ENCODE measurements around the gene VGLL4. TPM values are rescaled to one million over a fixed set of nuclear protein-coding genes. Genes with fewer than 3 reads are reported as not detected.

VGLL4 gene
- total RNA-seq, 1 experiment from 2014 or later = 41.2 TPM

DNA sequence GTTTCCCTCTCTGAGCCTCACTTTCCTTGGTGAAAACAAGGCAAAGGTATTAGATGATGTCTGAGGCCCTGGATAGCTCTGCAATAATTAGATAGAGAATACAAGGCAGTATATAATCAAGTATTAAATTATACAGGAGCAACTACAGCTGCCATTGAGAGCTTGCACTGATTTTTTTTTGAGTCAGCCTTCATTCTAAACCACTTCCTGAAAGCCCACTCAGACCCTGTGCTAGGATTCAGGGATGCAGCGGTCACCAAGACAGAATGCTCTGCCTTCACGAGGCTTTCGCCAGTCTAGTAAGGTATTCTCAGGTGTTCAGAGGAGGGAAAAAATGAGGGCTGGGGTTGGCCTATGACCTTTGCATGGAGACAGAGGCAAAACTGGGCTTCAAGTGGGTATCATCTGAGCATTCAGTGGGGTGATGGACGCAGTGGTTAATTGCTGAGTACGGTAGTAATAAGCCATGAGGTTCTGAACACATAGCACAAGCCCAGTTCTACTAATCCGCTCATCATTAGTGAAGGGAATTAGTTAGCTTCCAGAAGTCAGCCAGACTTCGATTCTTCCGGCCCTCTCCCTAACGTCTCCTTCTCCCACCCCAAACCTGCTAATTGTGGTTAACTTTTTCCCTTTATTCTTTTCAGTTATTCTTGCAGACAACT, 3.6 kb downstream of the VGLL4 start:
- TF ChIP-seq, protein P1, sequence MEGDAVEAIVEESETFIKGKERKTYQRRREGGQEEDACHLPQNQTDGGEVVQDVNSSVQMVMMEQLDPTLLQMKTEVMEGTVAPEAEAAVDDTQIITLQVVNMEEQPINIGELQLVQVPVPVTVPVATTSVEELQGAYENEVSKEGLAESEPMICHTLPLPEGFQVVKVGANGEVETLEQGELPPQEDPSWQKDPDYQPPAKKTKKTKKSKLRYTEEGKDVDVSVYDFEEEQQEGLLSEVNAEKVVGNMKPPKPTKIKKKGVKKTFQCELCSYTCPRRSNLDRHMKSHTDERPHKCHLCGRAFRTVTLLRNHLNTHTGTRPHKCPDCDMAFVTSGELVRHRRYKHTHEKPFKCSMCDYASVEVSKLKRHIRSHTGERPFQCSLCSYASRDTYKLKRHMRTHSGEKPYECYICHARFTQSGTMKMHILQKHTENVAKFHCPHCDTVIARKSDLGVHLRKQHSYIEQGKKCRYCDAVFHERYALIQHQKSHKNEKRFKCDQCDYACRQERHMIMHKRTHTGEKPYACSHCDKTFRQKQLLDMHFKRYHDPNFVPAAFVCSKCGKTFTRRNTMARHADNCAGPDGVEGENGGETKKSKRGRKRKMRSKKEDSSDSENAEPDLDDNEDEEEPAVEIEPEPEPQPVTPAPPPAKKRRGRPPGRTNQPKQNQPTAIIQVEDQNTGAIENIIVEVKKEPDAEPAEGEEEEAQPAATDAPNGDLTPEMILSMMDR (conservative IDR thresholded peaks at IDR 0.05; ENCODE audit: low read depth, low read length) = no peak
- TF ChIP-seq EZH2 (IDR thresholded peaks at IDR 0.05; ENCODE audit: borderline replicate concordance, low read depth, low read length, poor library complexity, severe bottlenecking) = no peak
- POLR2A ChIA-PET (ENCODE audit: low non-redundant PET) = no interaction called here

DNA sequence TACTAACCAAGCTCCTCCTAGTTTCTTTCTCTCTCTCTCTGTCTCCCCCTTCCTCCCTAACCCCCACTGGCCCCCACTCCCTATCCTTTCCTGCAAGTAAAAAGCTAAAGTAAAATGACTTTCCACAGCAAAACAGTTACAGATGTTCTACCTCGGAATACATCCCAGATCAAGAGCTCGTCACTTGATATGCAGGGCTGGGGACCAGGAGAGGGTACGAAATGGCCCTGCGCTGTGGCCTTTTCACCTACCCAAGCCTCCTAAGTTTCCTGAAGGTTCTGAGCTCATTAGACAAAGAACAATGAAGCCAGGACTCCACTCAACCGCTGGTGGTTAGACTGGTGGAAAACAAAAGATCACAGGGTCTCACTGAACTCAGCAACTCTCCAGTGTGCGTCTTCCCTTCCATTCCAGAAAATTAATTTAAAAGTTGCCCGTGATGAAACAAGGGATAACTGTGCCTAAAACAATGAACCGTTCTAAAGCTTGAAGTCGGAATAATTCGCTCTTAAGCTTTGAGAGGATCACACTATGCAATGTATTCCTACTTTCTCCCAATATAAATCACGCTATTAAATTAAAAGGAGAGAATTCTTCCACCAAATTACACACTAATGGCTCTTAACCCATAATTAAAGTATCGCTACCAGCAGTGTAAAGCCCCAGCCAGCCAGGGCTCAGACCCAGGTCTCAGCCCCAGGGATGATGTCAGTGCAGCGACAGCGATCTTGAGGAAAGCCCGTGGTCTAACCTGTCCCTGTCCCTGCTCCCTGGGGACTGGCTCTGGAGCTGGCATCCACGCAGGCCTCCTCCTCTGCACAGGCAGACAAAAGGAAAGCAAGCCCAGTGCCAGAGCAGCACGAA, 5.0 kb downstream of the VGLL4 start:
- intact Hi-C loops (cut with micrococcal nuclease; ENCODE audit: unreplicated experiment) = no loop called here
- H3K36me3 ChIP-seq (ENCODE audit: insufficient read depth, low read length, poor library complexity, severe bottlenecking) = no peaks in the 10 kb centered on the region
- ChIA-PET CTCF (no interaction called here), POLR2A (ENCODE audit: low non-redundant PET) (no interaction called here)
- BruUV-seq (replicated peaks) = no TSS peak
- no peaks in the 10 kb centered on the region for H3K9me3 ChIP-seq (ENCODE audit: low read depth, low read length, poor library complexity, severe bottlenecking)
- TF ChIP-seq, protein P1 (conservative IDR thresholded peaks at IDR 0.05; ENCODE audit: low read depth, low read length) = no peak
- TF ChIP-seq EZH2 (IDR thresholded peaks at IDR 0.05; ENCODE audit: borderline replicate concordance, low read depth, low read length, poor library complexity, severe bottlenecking) = no peak
- no peak for DNase-seq (ENCODE audit: low spot score)
- H3K27ac ChIP-seq (ENCODE audit: low read depth, low read length, poor library complexity, severe bottlenecking) = peak overlapping the region; percentile 41
- H3K4me1 ChIP-seq (ENCODE audit: insufficient read depth, low read length, poor library complexity, severe bottlenecking) = peaks cover 52% of the 10 kb centered on the region
- H3K27me3 ChIP-seq (replicated peaks; ENCODE audit: insufficient read depth, low read depth, low read length, poor library complexity) = no peaks in the 10 kb centered on the region
- no peak overlapping the region for H3K4me3 ChIP-seq (ENCODE audit: low read depth, low read length, poor library complexity, severe bottlenecking)

More for the DNA sequence above, 3.6 kb downstream of the VGLL4 start:
- Histone ChIP-seq H3K36me3 (ENCODE audit: insufficient read depth, low read length, poor library complexity, severe bottlenecking) (no peaks in the 10 kb centered on the region), H3K4me1 (ENCODE audit: insufficient read depth, low read length, poor library complexity, severe bottlenecking) (peaks cover 58% of the 10 kb centered on the region), H3K9me3 (ENCODE audit: low read depth, low read length, poor library complexity, severe bottlenecking) (no peaks in the 10 kb centered on the region), H3K27me3 (replicated peaks; ENCODE audit: insufficient read depth, low read depth, low read length, poor library complexity) (no peaks in the 10 kb centered on the region), H3K27ac (ENCODE audit: low read depth, low read length, poor library complexity, severe bottlenecking) (peak overlapping the region; percentile 14), H3K4me3 (ENCODE audit: low read depth, low read length, poor library complexity, severe bottlenecking) (no peak overlapping the region)
- CTCF ChIA-PET = no interaction called here
- DNase-seq (ENCODE audit: low spot score) = no peak
- intact Hi-C loops (cut with micrococcal nuclease; ENCODE audit: unreplicated experiment) = loop anchor here (5.0 to 10.0 kb wide), 2 partner anchors 125 to 273 kb away; no protein-coding TSS in a partner anchor
- no TSS peak for BruUV-seq (replicated peaks)

DNA sequence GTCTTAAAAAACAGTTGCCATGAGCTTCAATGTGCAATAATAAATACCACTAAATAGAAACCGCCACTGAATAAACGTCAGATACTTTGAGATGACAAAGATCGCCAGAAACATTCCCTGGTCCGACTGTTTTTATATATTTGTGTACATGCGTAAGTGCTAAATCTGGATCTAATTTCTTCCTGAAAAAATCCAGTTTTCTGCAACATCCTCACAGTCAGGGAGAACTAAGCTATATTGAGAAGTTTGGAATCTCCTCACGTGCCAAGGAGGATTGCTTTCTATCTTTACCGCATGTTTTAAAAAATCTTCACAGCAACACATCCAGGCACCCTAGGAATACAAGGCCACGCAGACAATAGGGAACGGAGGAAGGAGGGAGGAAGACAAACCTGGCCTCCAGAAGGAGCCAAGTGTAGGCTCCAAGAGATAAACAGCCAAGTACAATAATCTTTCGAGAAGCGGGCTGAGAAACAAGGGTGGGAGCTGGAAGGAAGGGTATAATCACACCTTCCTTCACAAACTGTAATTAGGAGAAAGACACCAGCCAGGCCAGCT, 5.7 kb downstream of the VGLL4 start:
- TF ChIP-seq EZH2 (IDR thresholded peaks at IDR 0.05; ENCODE audit: borderline replicate concordance, low read depth, low read length, poor library complexity, severe bottlenecking) = no peak
- TF ChIP-seq, protein P1 (conservative IDR thresholded peaks at IDR 0.05; ENCODE audit: low read depth, low read length) = no peak
- intact Hi-C loops (cut with micrococcal nuclease; ENCODE audit: unreplicated experiment) = no loop called here
- Histone ChIP-seq H3K27ac (ENCODE audit: low read depth, low read length, poor library complexity, severe bottlenecking) (peak overlapping the region; percentile 41), H3K9me3 (ENCODE audit: low read depth, low read length, poor library complexity, severe bottlenecking) (no peaks in the 10 kb centered on the region), H3K4me1 (ENCODE audit: insufficient read depth, low read length, poor library complexity, severe bottlenecking) (peaks cover 54% of the 10 kb centered on the region), H3K36me3 (ENCODE audit: insufficient read depth, low read length, poor library complexity, severe bottlenecking) (no peaks in the 10 kb centered on the region), H3K27me3 (replicated peaks; ENCODE audit: insufficient read depth, low read depth, low read length, poor library complexity) (no peaks in the 10 kb centered on the region), H3K4me3 (ENCODE audit: low read depth, low read length, poor library complexity, severe bottlenecking) (no peak overlapping the region)
- CTCF ChIA-PET = no interaction called here
- BruUV-seq (replicated peaks) = no TSS peak
- no peak for DNase-seq (ENCODE audit: low spot score)
- POLR2A ChIA-PET (ENCODE audit: low non-redundant PET) = no interaction called here
